ENCODE measurements around the gene ELMO1.

DNA sequence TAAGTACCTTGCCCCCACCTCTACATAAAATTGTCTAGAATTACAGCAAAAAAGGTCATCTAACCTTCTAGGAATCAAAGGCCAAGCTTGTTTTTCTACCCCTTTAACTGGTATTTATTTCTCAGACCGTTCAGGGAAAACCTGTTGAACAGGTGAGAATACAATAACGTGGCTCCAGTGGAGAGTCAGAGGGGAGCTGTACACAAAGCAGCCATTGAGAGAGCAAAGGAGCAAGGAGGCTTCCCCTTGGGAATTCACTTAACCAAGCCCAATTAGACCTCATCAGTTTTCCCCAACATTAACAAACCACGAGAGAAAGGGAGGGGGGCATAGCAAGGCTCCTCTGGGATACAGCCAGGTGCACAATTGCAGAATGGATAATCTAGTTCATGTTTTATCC, 101.9 kb downstream of the ELMO1 start:
- TF ChIP-seq, protein P1, sequence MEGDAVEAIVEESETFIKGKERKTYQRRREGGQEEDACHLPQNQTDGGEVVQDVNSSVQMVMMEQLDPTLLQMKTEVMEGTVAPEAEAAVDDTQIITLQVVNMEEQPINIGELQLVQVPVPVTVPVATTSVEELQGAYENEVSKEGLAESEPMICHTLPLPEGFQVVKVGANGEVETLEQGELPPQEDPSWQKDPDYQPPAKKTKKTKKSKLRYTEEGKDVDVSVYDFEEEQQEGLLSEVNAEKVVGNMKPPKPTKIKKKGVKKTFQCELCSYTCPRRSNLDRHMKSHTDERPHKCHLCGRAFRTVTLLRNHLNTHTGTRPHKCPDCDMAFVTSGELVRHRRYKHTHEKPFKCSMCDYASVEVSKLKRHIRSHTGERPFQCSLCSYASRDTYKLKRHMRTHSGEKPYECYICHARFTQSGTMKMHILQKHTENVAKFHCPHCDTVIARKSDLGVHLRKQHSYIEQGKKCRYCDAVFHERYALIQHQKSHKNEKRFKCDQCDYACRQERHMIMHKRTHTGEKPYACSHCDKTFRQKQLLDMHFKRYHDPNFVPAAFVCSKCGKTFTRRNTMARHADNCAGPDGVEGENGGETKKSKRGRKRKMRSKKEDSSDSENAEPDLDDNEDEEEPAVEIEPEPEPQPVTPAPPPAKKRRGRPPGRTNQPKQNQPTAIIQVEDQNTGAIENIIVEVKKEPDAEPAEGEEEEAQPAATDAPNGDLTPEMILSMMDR (conservative IDR thresholded peaks at IDR 0.05; ENCODE audit: low read depth, low read length): no peak
- TF ChIP-seq EZH2phosphoT487 (IDR thresholded peaks at IDR 0.05; ENCODE audit: borderline replicate concordance, low read length): no peak
